ENCODE results near the gene FRMPD2. TPM values are rescaled to one million over a fixed set of nuclear protein-coding genes. Genes with fewer than 3 reads are reported as not detected.

The FRMPD2 gene
- total and polyA plus RNA-seq, 7 donors, result 0.04 TPM; not detected in 6

GRCh38 chr10:48306265-48306869 lies 31.9 kb upstream of the FRMPD2 start, which contains the start of gene MAPK8:
Gene MAPK8, plus strand, starts transcription at chr10:48306677. Its CDS starts 94,984 bp downstream, at chr10:48401661.
- Histone ChIP-seq H3K27ac (peak within 1 kb of the TSS; percentile 97), H3K9me3 (no peaks in the 10 kb centered on the region), H3K4me1 (peaks cover 31% of the 10 kb centered on the region), H3K36me3 (ENCODE audit: insufficient read depth in 1 of 2, low read depth in 1 of 2) (no peaks in the 10 kb centered on the region), H3K27me3 (ENCODE audit: insufficient read depth in 3 of 3, low read length in 2 of 3) (no peaks in the 10 kb centered on the region), H3K4me3 (peak within 1 kb of the TSS; percentile 95)
- TF ChIP-seq, protein P1, sequence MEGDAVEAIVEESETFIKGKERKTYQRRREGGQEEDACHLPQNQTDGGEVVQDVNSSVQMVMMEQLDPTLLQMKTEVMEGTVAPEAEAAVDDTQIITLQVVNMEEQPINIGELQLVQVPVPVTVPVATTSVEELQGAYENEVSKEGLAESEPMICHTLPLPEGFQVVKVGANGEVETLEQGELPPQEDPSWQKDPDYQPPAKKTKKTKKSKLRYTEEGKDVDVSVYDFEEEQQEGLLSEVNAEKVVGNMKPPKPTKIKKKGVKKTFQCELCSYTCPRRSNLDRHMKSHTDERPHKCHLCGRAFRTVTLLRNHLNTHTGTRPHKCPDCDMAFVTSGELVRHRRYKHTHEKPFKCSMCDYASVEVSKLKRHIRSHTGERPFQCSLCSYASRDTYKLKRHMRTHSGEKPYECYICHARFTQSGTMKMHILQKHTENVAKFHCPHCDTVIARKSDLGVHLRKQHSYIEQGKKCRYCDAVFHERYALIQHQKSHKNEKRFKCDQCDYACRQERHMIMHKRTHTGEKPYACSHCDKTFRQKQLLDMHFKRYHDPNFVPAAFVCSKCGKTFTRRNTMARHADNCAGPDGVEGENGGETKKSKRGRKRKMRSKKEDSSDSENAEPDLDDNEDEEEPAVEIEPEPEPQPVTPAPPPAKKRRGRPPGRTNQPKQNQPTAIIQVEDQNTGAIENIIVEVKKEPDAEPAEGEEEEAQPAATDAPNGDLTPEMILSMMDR (IDR thresholded peaks at IDR 0.05), result no peak
- peak; percentile 95 to 97 (median 96) for ATAC-seq
- 1% methylated on average over 58 to 86 of the region's 86 CpGs for WGBS, 3 donors
- intact Hi-C loops (cut with DNase I), result no loop called here
- DNase-seq, result peak; percentile 94 to 97

GRCh38 chr10:48305905-48306264 lies 31.4 kb upstream of the FRMPD2 start:
- TF ChIP-seq, protein P1 (IDR thresholded peaks at IDR 0.05), result no peak
- Histone ChIP-seq H3K27me3 (ENCODE audit: insufficient read depth in 3 of 3, low read length in 2 of 3) (no peaks in the 10 kb centered on the region), H3K27ac (peak overlapping the region; percentile 97), H3K9me3 (no peaks in the 10 kb centered on the region), H3K4me3 (peak overlapping the region; percentile 95), H3K36me3 (ENCODE audit: insufficient read depth in 1 of 2, low read depth in 1 of 2) (no peaks in the 10 kb centered on the region), H3K4me1 (peaks cover 27% of the 10 kb centered on the region)
- intact Hi-C loops (cut with DNase I), result no loop called here
- DNase-seq (no peak), ATAC-seq (no peak)
- WGBS, 3 donors, result 48 to 58% (median 55%) methylated on average over 9 of the region's 9 CpGs

DNA sequence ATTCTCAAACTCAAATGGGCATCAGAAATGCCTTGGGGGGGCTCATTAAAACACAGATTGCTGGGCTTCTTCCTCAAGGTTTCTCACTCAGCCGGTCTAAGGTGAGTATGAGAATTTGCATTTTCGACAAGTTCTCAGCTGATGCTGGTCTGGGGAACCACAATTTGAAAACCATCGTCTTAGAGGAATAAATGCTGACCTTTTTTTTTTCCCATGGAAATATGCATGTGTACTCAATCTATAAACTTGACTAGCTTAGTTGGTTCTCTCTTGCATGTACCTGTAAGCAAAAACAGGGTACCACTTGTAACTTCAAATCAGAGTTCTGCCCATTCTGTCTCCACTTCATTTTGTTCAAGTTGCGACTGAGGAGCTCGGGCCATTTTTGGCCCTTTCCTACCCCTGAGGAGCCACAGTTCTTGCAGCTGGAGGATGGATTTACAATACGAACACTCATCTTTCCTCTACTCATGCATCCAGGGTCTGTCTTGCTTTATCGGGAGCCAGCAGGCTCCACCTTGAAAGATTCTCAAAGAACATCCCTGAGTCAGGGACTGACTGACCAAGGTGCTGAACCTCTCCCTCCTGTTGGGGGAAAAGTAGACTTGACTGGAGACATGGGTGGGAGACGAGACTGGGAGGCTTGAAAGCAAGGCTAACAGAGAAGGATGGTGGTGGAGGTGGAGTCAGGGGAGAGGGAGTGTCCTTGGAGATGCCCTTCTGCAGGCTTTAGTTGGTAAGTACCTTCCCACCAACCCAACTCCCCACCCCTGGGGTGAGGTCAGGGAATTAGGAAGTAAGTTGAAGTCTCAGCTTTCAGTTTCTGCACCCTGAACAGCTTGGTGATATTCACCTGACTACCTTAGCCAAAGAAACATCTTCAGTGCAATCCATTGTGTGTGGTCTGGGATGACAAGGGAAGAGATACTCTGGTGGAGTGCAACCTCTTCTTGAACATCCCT lies 28.3 kb upstream of the FRMPD2 start:
- TF ChIP-seq, protein P1 (IDR thresholded peaks at IDR 0.05), result no peak
- Histone ChIP-seq H3K4me1 (peaks cover 4% of the 10 kb centered on the region), H3K4me3 (no peak overlapping the region), H3K9me3 (no peaks in the 10 kb centered on the region), H3K36me3 (ENCODE audit: insufficient read depth in 1 of 2, low read depth in 1 of 2) (no peaks in the 10 kb centered on the region), H3K27me3 (ENCODE audit: insufficient read depth in 3 of 3, low read length in 2 of 3) (no peaks in the 10 kb centered on the region), H3K27ac (no peak overlapping the region)
- intact Hi-C loops (cut with DNase I), result no loop called here
- DNase-seq (no peak), ATAC-seq (no peak)
- 84 to 89% (median 88%) methylated on average over 8 of the region's 8 CpGs for WGBS, 3 donors

DNA sequence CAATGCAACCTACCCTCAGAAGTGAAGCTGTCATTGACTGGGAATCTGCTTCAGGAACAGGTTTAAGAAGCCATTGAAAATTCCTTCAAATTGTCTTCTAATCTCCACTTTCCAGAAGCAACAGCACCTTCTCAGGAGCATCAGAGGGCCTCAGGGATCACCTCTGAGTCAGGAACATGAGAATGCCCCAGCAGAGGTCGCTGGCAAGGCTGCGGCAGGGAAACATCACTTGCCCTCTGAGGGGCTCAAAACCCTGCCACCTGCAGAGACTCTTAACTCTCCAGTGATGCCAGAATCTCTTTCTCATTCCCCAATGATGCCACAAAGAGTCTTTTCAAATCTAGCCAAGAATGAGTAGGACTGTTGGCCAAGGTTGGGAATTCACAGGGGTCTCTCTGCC lies 26.1 kb upstream of the FRMPD2 start:
- H3K9me3 ChIP-seq, result no peaks in the 10 kb centered on the region
- no peak overlapping the region for H3K4me3 ChIP-seq
- H3K36me3 ChIP-seq (ENCODE audit: insufficient read depth in 1 of 2, low read depth in 1 of 2), result no peaks in the 10 kb centered on the region
- H3K27ac ChIP-seq, result no peak overlapping the region
- no peak for DNase-seq
- TF ChIP-seq, protein P1 (IDR thresholded peaks at IDR 0.05), result no peak
- no peaks in the 10 kb centered on the region for H3K4me1 ChIP-seq
- ATAC-seq, result no peak
- H3K27me3 ChIP-seq (ENCODE audit: insufficient read depth in 3 of 3, low read length in 2 of 3), result no peaks in the 10 kb centered on the region
- 49 to 62% (median 52%) methylated on average over 2 of the region's 2 CpGs for WGBS, 3 donors
- intact Hi-C loops (cut with DNase I), result no loop called here
